GM18907 (cell line): Measurements from ENCODE around the gene CDH2.

ENCODE experiments used
- ATAC-seq: cut with Tn5 transposase; IDR thresholded peaks from one replicate; pipeline ENCODE4 v1.9.1; 2021; ENCODE audit warnings: mild to moderate bottlenecking, moderate library complexity; ENCODE audit not compliant: unreplicated experiment

CDH2 gene

GRCh38 chr18:28171837-28172236, 5.1 kb downstream of the CDH2 start:
- ATAC-seq: no peak

DNA sequence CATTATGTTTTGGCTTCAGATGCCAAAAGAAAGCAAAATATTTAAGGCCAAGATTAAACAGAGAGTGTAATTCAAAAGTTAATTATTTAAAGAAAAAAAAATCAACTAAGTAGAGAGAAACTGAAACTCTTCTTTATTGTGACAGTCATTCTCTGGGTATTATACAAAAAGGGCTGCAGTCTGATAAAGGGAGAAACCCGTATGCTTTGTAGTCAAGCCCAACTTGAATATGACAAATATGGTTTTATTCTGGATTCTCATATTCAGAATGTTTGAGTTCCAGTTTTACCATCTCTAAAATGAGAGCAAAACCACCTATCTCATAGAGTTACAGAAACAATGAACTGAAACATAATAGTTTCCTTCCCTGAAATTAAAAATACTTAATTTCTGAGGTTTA, 8.2 kb downstream of the CDH2 start:
- ATAC-seq: no peak

GRCh38 chr18:28167835-28168349, 9.0 kb downstream of the CDH2 start:
- ATAC-seq: no peak

DNA sequence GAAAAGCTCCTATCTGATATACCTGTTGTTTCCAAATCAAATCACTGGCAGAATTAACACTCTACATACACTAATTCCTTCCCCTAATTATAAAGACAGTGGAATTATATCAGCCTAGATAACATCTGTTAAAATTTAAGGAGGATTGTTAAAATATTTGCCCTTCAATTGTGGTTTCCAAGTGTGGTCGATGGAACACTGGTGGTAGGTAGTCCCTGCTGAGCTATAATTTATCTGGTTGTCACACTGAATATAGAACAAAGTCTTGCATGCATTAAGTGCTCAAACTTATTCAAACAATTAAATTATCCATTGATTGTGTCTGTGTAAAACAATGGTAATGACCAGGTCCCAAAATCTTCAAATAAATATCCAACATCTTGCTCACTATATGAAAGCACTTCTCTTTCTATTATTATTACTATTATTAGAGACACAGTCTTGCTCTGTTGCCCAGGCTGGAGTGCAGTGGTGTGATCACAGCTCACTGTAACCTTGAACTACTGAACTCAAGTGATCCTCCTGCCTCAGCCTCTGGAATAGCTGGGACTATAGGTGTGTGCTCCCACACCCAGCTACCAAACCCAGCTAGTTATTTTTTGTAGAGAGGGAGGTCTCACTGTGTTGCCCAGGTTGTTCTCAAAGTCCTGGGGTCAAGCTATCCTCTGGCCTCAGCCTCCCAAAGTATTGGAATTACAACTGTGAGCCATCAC, 12.0 kb downstream of the CDH2 start:
- no peak for ATAC-seq

GRCh38 chr18:28163201-28163775, 13.6 kb downstream of the CDH2 start:
- no peak for ATAC-seq

DNA sequence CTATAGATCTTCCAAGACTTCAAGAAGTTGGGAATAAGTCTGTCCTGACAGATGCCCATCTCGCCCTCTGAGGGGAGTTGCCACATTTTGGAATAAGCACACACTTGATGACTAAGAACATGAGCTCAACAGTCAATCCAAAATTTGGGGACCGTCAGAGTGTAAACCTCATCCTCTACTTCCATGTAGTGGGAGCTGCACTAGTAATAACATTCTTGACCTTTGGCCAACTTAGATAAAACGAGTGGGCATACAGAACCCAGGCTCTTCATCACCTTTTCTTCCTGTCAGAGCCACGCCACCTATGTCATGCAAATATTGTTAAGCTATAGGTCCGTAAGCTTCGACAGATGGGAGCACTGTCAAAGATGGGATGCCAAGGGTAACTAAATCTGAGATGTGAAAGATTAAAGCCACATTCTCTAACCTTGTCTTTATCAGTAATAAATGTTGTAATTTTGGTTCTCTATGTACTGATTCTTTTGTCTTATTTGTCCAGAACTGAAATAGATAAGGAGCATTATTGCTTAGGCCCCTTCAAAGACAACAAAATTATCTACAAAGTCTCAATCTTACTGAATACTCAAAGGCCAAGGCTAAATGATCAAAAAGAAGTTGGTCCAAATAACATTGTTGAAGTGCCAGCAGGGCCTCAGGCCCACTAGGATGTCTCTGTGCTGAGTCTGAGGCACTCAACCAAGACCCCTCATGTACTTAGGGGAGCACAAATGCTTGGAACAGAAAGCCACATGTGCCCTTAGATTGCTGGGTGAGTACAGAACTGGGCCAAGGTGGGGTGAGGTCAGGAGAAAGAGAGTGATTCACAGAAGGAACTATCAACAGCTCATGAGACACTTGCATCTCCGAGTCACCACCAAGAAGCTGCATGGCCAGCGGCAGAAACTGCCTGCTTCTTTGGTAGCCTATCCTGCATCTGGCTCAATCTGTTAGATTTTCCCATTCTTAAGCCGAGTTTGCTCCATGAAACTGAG, 15.0 kb downstream of the CDH2 start:
- no peak for ATAC-seq

DNA sequence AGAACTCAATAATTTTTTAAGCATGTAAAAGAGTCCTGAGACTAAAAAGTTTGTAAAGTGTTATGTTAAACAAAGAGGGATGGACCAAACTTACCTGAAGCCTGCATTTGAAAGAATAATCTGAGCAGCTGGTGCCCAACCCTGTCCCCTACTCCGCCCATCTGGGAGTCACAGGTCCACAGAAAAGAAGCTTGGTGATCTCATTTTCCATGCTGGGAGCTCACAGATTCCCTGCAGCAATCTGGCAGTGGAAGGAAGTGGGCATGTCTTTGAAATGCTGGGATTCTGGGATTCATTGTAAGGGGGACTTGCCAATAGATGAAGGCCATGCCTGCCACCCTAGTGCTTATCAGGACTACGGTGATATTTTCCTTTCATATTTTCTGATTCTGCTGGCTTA, 17.9 kb downstream of the CDH2 start:
- no peak for ATAC-seq

- no peak for ATAC-seq
Observed at GRCh38 chr18:28158083-28158581, 18.8 kb downstream of the CDH2 start.

- ATAC-seq: no peak
Observed at GRCh38 chr18:28153485-28154065, 23.4 kb downstream of the CDH2 start.

DNA sequence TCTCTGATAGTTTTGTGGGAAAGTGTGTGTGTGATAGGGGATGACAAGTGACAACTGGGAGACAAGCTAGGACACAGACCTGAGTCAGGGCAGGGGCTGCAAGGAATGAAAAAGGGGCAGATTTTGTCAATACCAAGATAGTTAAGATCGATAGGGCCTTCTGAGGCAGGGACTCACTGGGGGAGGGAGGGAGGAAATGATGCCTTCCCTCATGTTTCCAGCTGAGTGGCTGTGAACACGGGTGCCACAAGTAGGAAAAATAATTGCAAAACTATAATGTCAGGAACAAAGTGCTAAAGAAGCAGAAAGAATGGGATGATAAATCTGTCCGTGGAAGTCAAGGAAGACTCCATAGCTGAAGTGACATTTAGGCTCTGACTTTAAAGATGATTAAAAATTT, 24.2 kb downstream of the CDH2 start:
- ATAC-seq: no peak

- ATAC-seq: no peak
Observed at GRCh38 chr18:28152354-28152753, 24.6 kb downstream of the CDH2 start.

- ATAC-seq: no peak
Observed at GRCh38 chr18:28151434-28151833, 25.5 kb downstream of the CDH2 start.

DNA sequence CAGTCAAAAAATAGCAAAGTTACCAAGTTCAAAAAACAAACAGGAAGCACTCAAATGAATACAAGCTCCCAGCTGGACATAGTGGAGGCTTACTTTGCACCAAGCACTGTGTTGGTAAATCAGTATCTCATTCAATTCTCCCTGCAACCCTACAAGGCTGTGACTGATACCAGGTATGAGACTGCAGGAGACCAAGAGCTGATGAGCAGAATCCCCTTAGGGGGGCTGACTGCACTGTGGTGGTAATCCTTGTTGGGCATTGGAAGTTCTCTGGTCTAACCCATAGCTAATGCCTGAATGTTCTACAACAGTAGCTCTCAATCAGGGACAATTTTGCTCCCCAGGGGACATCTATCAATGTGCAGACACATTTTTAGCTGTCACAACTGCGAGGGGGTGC, 26.0 kb downstream of the CDH2 start:
- ATAC-seq: no peak

DNA sequence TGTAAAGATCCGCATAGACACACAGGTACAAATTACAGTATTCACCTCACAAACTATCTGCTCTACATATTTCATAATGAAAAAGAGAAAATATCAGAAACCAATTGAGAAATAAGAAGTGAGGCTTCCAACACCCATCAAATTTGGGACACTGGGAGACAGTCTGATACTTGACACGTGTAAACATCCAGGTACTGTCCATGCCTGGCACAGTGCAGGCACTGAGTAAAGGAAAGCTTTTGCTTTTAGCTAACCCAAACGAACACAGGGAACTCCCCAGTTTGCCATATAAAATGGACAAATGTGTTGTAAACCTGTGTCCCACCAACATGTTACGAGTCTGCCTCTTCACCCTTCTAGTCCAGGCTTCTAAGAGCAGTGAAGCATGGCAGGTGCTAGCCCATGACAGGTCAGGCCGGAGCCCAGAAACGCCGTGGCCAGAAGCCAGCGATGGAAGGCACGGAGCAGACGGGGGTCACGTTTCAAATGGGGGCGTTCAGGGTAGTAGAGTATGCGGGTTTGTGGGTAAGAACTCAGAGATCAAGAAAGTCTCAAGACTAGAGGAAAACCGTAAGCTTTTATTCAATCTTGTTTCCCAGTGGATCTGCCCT, 27.0 kb downstream of the CDH2 start:
- no peak for ATAC-seq

DNA sequence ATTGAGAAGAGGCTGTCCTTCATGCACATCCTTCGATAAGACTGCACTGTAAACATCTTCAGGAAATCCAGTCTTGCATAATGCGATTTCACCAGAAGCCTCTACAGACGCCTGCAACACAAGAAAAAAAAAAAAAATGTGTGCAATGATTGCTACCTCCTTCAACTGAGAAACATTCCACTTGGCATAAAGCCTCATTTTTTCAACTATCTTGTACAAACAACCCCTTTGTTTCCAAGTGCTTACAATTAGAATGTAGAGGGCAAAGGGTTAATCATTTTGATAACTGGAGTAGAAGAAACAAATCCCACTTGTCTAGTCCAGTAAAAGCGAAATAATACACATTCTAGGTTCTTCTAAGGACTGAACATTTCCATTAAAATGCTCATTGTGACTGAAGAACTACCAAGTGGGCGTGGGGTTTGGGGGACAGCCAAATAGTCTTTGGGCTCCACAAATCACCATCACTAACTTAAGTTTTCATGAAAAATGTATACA, 29.2 kb downstream of the CDH2 start:
- no peak for ATAC-seq

DNA sequence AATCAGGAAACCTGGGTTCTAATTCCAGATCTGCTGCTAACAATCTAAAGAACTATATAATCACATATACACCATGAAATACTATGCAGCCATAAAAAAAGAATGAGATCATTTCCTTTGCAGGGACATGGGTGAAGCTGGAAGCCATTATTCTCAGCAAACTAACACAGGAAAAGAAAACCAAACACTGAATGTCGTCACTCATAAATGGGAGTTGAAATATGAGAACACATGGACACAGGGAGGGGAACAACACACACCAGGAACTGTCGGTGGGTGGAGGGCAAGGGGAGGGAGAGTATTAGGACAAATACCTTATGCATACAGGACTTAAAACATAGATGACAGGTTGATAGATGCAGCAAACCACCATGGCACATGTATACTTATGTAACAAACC, 33.2 kb downstream of the CDH2 start:
- ATAC-seq: no peak

GRCh38 chr18:28138816-28139215, 38.1 kb downstream of the CDH2 start:
- no peak for ATAC-seq

DNA sequence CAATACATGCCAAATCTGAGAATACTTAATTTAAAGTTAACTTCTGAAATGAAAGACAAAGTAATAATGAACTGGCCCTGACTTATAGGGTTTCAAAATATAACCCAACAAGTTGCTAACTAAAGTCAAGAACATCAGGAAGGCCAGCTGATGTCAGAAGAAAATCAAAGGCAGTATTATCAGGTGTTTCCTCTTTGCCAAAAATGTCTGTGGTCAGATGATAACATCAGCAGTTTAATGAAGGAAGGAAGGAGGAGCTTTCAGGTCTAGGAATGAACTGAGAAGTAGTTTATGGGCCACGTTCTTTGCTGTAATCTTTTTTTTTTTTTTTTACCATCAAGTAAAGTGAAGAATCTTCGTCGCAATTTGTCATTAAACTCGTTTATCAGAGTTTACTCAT, 40.9 kb downstream of the CDH2 start:
- no peak for ATAC-seq

GRCh38 chr18:28134774-28135173, 42.2 kb downstream of the CDH2 start:
- no peak for ATAC-seq

DNA sequence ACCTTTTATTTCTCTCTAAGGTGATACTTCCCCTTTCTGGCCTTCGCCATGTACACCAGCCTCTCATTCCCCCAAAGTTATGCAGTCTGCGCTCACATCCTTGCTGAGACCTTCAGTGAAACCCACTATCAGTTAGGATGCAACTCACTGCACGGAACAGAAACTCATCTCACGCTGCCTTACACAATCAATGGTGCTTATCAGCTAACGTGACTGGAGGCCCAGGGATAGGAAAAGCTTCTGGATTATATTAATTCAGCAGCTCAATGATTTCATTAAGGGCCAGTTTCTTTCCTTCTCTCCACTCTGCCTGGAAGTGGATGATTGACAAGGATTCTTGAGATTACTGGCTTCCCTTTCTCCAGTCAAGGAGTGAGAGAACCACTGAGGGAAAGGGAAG, 44.8 kb downstream of the CDH2 start:
- ATAC-seq: no peak

DNA sequence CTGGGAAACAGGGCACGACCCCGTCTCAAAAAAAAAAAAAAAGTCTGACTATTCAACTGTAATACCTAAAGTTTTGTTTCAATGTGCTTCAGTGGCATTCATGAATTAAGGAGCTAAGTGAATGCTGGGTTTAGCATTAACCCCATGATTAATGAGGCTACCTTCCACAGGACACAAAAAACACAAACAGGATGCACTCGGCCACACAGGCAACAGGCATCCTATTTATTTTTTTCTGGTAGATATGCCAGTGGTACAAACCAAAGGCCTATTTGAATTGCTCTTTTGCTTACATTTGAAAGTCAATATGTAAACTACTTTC, 48.3 kb downstream of the CDH2 start:
- no peak for ATAC-seq
